K562 (cell line): Measurements from ENCODE around the gene ARHGEF25. TPM values are rescaled to one million over a fixed set of nuclear protein-coding genes. Genes with fewer than 3 reads are reported as not detected.

Source experiments
- ATAC-seq: fragments of 200-7000 bp; cut with Tn5 transposase; 3 replicates; pipeline ENCODE4 v1.9.1; 2020; ENCODE audit warnings: moderate library complexity
- BruUV-seq: library from RNA; stranded (reverse); fragments of 400-500 nt; replicated peaks from 2 replicates; lab custom pipeline; 2021; lab: Mats Ljungman, UMichigan
- CTCF ChIA-PET: fragments of 300-600 bp; formaldehyde crosslinking; extraction: SDS; loops from one replicate; lab custom pipeline; 2021; ENCODE audit warnings: low intra/inter-chr PET ratio; lab: Yijun Ruan, JAX
- POLR2A ChIA-PET: fragments of 300-600, 350-650 bp; sonication (Branson Sonifier 250); formaldehyde crosslinking; extraction: SDS; loops from one replicate; lab custom pipeline; 2021; ENCODE audit warnings: antibody characterized with exemption, inconsistent platforms; lab: Yijun Ruan, JAX
- DNase-seq, 4 experiments: peaks; one replicate each; pipeline versions ENCODE4 v3.0.0 to v3.0.0-alpha.2; 2011 to 2018; ENCODE audit warnings: low spot score in 3 of 4, mixed read lengths in 3 of 4; ENCODE audit errors: extremely low read depth in 1 of 4
- FAIRE-seq: peaks from 2 replicates; lab custom pipeline; 2011; peaks lifted over from hg19 to GRCh38; lab: Jason Lieb, UNC
- H2AFZ ChIP-seq: 2 replicates; pipeline ENCODE4 v1.6.0; 2011; ENCODE audit warnings: low read depth, low read length, control low read depth, inconsistent platforms
- H3K27ac ChIP-seq: fragments of 200-600 bp; 3 replicates; pipeline ENCODE4 v1.8.0; 2011; ENCODE audit warnings: low read depth, mild to moderate bottlenecking, control low read depth, inconsistent platforms, low read length, moderate library complexity, mixed read lengths; ENCODE audit errors: extremely low read depth
- H3K27me3 ChIP-seq, 2 experiments: fragments of 300-600 bp in 1 of 2; 2 replicates in 1 of 2; 3 replicates in 1 of 2; pipeline versions ENCODE4 v1.6.0 to v1.8.0; 2011; ENCODE audit warnings: inconsistent platforms in 2 of 2, low read length in 2 of 2, mild to moderate bottlenecking in 1 of 2, mixed read lengths in 1 of 2, moderate library complexity in 1 of 2; ENCODE audit not compliant: control insufficient read depth in 2 of 2, insufficient read depth in 2 of 2
- H3K36me3 ChIP-seq: fragments of 300-600 bp; 3 replicates; pipeline ENCODE4 v1.8.0; 2011; ENCODE audit warnings: mild to moderate bottlenecking, low read length, inconsistent platforms; ENCODE audit not compliant: control insufficient read depth, insufficient read depth
- H3K4me1 ChIP-seq, 2 experiments: fragments of 200-600 bp in 1 of 2; replicated peaks in 1 of 2; 2 replicates in 1 of 2; 3 replicates in 1 of 2; pipeline versions ENCODE4 v1.5.1 to v1.8.0; 2011; ENCODE audit warnings: inconsistent platforms in 2 of 2, low read length in 2 of 2, mild to moderate bottlenecking in 1 of 2, mixed read lengths in 1 of 2, moderate library complexity in 1 of 2; ENCODE audit not compliant: control insufficient read depth in 2 of 2, insufficient read depth in 2 of 2
- H3K4me2 ChIP-seq: 2 replicates; pipeline ENCODE4 v1.6.1; 2011; ENCODE audit warnings: low read length, control low read depth, inconsistent platforms, mixed read lengths; ENCODE audit not compliant: insufficient read depth
- H3K4me3 ChIP-seq: fragments of 200-600 bp; sonication (generic), shearing (Covaris generic); 2 replicates; pipeline ENCODE4 v1.5.1; 2016; ENCODE audit warnings: control low read depth, inconsistent platforms
- H3K79me2 ChIP-seq: fragments of 200-600 bp; 3 replicates; pipeline ENCODE4 v1.8.0; 2011; ENCODE audit warnings: low read length, inconsistent platforms; ENCODE audit not compliant: control insufficient read depth, insufficient read depth
- H3K9ac ChIP-seq, 2 experiments: 2 replicates each; pipeline versions ENCODE4 v1.6.0 to v1.6.1; 2011; ENCODE audit warnings: low read depth in 2 of 2, low read length in 2 of 2, control low read depth in 1 of 2, inconsistent platforms in 1 of 2, mild to moderate bottlenecking in 1 of 2, mixed read lengths in 1 of 2; ENCODE audit not compliant: insufficient read depth in 1 of 2
- H3K9me1 ChIP-seq: one replicate; pipeline ENCODE4 v1.6.0; 2011; ENCODE audit warnings: inconsistent platforms, mild to moderate bottlenecking, low read length, moderate library complexity; ENCODE audit not compliant: control insufficient read depth, insufficient read depth
- H3K9me3 ChIP-seq: replicated peaks from 2 replicates; pipeline ENCODE4 v1.5.1; 2011; ENCODE audit warnings: low read depth, low read length, inconsistent platforms; ENCODE audit not compliant: control insufficient read depth, insufficient read depth
- H4K20me1 ChIP-seq: replicated peaks from 2 replicates; pipeline ENCODE4 v1.6.1; 2011; ENCODE audit warnings: low read length, inconsistent platforms, mixed read lengths; ENCODE audit not compliant: control insufficient read depth, insufficient read depth
- BCOR ChIP-seq: fragments of 450-650 bp; IDR thresholded peaks from 2 replicates; pipeline ENCODE4 v1.6.1; 2016
- CREBBP ChIP-seq: IDR thresholded peaks from one replicate; pipeline ENCODE4 v1.6.1; 2012; ENCODE audit warnings: low read depth, mild to moderate bottlenecking, control low read depth, inconsistent platforms, low read length
- CREM ChIP-seq: IDR thresholded peaks from 2 replicates; pipeline ENCODE4 v1.6.1; 2014; ENCODE audit warnings: antibody characterized with exemption, low read depth
- HOMEZ ChIP-seq: fragments of 250-450 bp; sonication (Bioruptor Pico); IDR thresholded peaks from 2 replicates; pipeline ENCODE4 v1.4.0; 2020; ENCODE audit warnings: mild to moderate bottlenecking, moderate library complexity
- NCOA1 ChIP-seq: fragments of 450-650 bp; IDR thresholded peaks from 2 replicates; pipeline ENCODE4 v1.6.1; 2016; ENCODE audit warnings: low read depth
- SPI1 ChIP-seq: IDR thresholded peaks from 2 replicates; pipeline ENCODE4 v1.6.1; 2011; ENCODE audit warnings: low read depth, low read length, control low read depth, borderline replicate concordance
- TAF9B ChIP-seq: fragments of 450-650 bp; IDR thresholded peaks from 2 replicates; pipeline ENCODE4 v1.6.1; 2018; ENCODE audit warnings: mild to moderate bottlenecking; ENCODE audit not compliant: partially characterized antibody
- TOE1 ChIP-seq, 2 experiments: fragments of 450-650 bp in 1 of 2; sonication (generic) in 1 of 2; formaldehyde crosslinking in 1 of 2; IDR thresholded peaks; 2 replicates each; pipeline versions ENCODE4 v1.7.1 to v1.8.0; 2016 to 2022; ENCODE audit warnings: borderline replicate concordance in 2 of 2, mild to moderate bottlenecking in 2 of 2, antibody characterized with exemption in 1 of 2, inconsistent platforms in 1 of 2, low read depth in 1 of 2, missing genetic modification reagents in 1 of 2, moderate library complexity in 1 of 2
- ZFP91 ChIP-seq: sonication (generic); formaldehyde crosslinking; IDR thresholded peaks from 2 replicates; pipeline ENCODE4 v1.8.0; 2022; ENCODE audit warnings: mild to moderate bottlenecking, missing genetic modification reagents
- ZNF3 ChIP-seq: fragments of 250-450 bp; sonication (Bioruptor Pico); IDR thresholded peaks from 2 replicates; pipeline ENCODE4 v1.5.0; 2021; ENCODE audit warnings: mild to moderate bottlenecking, moderate library complexity
- ZNF507 ChIP-seq: conservative IDR thresholded peaks from 2 replicates; pipeline ENCODE4 v1.6.1; 2017; ENCODE audit warnings: missing genetic modification characterization, missing compliant biosample characterization
- WGBS: fragments of 100-300 bp; shearing (Covaris generic); methylation state at CpG from one replicate; pipeline ENCODE4 v1.1.6; 2016; ENCODE audit warnings: low coverage, mixed read lengths; ENCODE audit not compliant: insufficient coverage; ENCODE audit errors: missing lambda C conversion rate; 5-methylcytosine and 5-hydroxymethylcytosine counted together
- in situ Hi-C: fragments of 300-500 bp; cut with MboI; formaldehyde crosslinking; loops from 4 replicates; pipeline ENCODE4 v1.15.0; 2018; ENCODE audit warnings: inconsistent platforms, mixed read lengths
- intact Hi-C: fragments of 100-400 bp; cut with micrococcal nuclease; formaldehyde crosslinking; loops from 2 replicates; pipeline ENCODE4 v1.14.2; 2022
- polyA plus RNA-seq, 8 experiments: library from polyadenylated mRNA; depleted of rRNA in 4 of 8; stranded (reverse) in 5 of 8; unstranded in 3 of 8; fragments of >200 nt; fragmentation: Nextera tagmentation in 2 of 8; fragmentation: Illumina TruSeq in 1 of 8; extraction: Ambion mirVana in 2 of 8; extraction: Trizol in 1 of 8; gene quantifications; 2 replicates each; pipeline versions ENCODE4 v1.2.1 to v1.2.3, GENCODE V29; 2011 to 2014; ENCODE audit warnings: inconsistent platforms in 1 of 8, missing spikeins in 1 of 8
- total RNA-seq, 7 experiments: library from RNA; depleted of rRNA in 6 of 7; stranded (reverse); fragments of >200 nt in 6 of 7; fragmentation: Illumina TruSeq in 2 of 7; extraction: Trizol in 2 of 7; gene quantifications; 2 replicates each; pipeline versions ENCODE4 v1.2.1 to v1.2.3, GENCODE V29; 2011 to 2021; ENCODE audit warnings: low replicate concordance in 1 of 7

Gene ARHGEF25
- total and polyA plus RNA-seq, 9 of the 15 experiments (the other 6 are each of a cell fraction or from before 2014, with no cell fraction given), result 0.13 to 17.3 (median 11.6) TPM

GRCh38 chr12:57600395-57600794 lies 10.8 kb upstream of the ARHGEF25 start:
- TF ChIP-seq SPI1 (no peak), ZNF507 (tag) (no peak), BCOR (no peak), HOMEZ (CRISPR knock-in tag) (no peak), ZFP91 (no peak), CREM (no peak), TOE1 (IDR thresholded peaks at IDR 0.05; ENCODE audit: borderline replicate concordance) (no peak), TOE1 (CRISPR knock-in tag; IDR thresholded peaks at IDR 0.05; ENCODE audit: borderline replicate concordance, low read depth) (no peak), TAF9B (no peak), CREBBP (no peak), NCOA1 (no peak), ZNF3 (CRISPR knock-in tag) (no peak)
- WGBS, result 31% methylated on average over 2 of the region's 2 CpGs
- Histone ChIP-seq H3K36me3 (peaks cover 67% of the 10 kb centered on the region; the same call in 2 of the 3 replicates), H3K9me1 (no peaks in the 10 kb centered on the region), H4K20me1 (no peaks in the 10 kb centered on the region), H2AFZ (no peak overlapping the region), H3K4me2 (no peak overlapping the region), H3K27ac (no peak overlapping the region), H3K79me2 (no peaks in the 10 kb centered on the region), H3K27me3 (no peaks in the 10 kb centered on the region), H3K9ac (no peak overlapping the region; a peak in 1 of 4 replicates), H3K4me1 (peaks cover 0 to 4% of the 10 kb centered on the region in 2 experiments; a peak in 1 of 5 replicates), H3K4me3 (no peak overlapping the region), H3K9me3 (no peaks in the 10 kb centered on the region)
- POLR2A ChIA-PET, result interaction anchor here (0.7 to 3.4 kb wide), 5 partner anchors 9 to 16 kb away, joined by 3 to 20 read pairs (median 6); partner anchors contain the start of genes ARHGEF25 and PIP4K2C
- FAIRE-seq, result no peak
- CTCF ChIA-PET, result no interaction called here
- intact Hi-C loops, result no loop called here
- BruUV-seq, result no TSS peak
- ATAC-seq, result no peak
- no peak for DNase-seq
- in situ Hi-C loops, result no loop called here
